HG02981 (cell line): ENCODE data around the gene SSBP3.
"Not testable (repeated sequence)": the region's sequence is repeated elsewhere in the genome, so short reads cannot be mapped to it uniquely, and the experiment has no call there.

Experiments used
- ATAC-seq: cut with Tn5 transposase; IDR thresholded peaks from one replicate; pipeline ENCODE4 v1.9.1; 2021; ENCODE audit warnings: mild to moderate bottlenecking, moderate library complexity; ENCODE audit not compliant: unreplicated experiment

The SSBP3 gene

DNA sequence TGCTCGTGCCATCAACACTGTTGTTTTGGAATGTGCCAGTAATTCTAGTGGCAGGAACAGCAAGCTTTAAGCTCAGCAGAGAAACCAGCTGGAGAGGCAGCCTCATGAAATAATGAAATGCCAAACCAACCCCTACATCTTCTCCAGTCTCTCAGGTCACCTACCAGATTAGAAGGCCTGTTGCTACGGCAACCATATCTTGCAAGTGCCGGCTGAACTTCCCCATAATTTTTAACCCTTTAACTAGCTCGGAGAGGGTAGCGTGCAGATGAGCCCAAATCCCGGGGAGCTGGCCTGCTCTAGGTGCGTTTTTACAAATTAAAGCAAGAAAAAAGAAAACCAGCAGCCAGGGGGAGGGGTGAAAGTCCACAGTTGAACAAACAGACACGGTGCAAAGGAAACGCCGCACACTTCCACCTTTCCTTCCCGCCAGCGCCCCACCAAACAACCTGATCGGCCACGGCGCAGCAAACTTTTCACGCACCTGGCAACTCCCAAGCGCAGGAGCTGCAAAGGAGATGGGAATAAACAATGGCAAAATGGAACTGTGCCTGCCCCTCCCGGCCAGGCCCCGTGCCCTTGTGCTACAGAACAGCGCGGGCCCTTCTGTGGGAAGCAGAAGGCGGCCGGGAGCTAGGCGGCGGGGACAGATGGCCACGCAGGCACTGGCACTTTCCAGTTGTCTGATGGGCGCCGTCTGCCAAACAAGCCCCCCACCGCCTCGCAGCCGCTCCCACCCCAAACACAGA lies 50.1 kb downstream of the SSBP3 start:
- ATAC-seq, result peak; percentile 50

DNA sequence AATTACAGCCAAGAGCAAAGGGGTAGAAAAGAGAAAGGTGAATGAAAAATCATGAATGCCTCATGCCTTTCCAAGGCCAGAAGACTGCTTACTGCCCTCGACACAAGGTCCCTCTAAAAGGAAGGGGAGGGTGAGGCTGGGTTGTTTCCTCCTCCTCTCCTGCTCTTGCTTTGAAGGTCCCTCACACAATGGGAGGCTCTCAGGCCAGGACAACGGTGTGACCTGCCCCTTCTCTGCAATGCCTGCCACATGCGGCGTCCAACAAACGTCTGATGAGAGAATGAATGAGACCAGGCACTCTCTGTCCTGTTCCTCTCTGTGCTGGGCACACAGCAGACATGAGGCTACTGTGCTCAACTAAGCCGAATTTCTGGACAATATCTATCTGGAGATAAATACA lies 51.3 kb downstream of the SSBP3 start:
- ATAC-seq, result no peak

DNA sequence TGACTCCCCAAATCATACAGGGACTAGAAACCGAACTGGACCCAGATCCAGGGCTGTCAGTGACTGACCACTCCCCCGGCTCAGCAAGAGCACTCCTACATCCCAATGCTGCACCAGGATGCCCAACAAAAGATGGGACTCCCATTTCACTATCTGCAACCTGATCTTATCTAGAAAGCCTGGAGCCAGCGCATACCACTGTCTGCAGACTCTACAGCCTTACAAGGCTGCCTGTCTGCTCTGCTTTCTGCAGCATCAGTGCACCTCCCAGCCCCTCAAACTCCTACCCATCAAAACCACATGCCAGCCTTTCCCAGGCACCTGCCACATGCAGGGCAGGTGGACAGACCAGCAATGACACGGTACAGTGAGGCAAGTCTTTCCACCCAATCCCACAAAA lies 52.2 kb downstream of the SSBP3 start:
- ATAC-seq, result no peak

DNA sequence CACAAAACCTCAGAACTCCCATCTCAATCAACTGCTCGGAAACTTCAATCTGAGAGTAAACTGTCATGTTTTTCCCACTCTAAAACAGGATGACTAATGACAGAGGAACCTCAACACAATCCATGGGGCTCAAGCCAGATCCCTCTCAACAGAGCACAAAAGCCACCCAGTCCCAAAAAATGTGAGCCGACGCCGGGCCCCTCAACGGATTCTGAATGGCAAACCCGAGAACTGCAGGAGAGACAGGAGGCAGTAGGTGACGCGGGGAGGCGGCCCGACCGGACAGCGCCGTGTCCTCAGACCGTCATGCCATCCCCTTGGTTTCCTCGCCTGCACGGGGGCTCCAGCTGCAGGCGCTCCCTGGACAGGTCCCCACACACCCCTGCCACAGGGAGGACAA lies 53.4 kb downstream of the SSBP3 start:
- no peak for ATAC-seq

DNA sequence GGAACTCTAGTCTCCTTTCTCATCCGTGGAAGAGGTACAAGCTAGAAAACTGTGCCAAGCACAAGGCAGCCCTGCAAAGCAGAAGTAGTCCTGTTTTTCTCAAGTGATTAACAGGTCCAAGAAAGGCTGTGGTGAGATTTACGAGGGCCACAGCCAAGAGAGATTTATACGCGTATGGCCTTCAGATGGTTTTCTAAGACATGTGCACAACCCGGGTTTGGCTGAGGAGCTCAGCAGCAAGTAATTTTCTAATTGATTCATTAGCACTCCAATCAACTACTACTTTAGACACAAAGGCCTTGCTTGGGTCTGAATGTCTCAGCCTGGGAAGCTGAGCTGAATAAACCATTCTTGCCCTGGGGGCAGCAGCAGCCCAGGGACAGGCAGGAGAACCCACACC lies 55.8 kb downstream of the SSBP3 start:
- no peak for ATAC-seq

DNA sequence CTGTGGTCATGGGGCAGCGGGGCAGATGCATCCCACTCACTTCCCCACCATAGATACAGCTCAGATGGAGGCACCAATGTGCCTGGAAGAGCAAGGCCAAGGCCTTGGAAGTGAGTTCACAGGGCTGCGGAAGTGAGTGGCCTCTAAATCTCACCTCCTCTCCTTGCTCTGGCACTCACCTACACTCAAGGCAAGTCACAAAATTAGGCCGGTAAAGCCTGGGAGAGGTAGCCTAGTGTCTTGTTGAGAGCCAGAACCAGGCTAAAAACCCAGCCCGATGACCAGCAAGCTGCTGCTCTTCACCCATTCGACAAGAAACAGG lies 57.5 kb downstream of the SSBP3 start:
- no peak for ATAC-seq

DNA sequence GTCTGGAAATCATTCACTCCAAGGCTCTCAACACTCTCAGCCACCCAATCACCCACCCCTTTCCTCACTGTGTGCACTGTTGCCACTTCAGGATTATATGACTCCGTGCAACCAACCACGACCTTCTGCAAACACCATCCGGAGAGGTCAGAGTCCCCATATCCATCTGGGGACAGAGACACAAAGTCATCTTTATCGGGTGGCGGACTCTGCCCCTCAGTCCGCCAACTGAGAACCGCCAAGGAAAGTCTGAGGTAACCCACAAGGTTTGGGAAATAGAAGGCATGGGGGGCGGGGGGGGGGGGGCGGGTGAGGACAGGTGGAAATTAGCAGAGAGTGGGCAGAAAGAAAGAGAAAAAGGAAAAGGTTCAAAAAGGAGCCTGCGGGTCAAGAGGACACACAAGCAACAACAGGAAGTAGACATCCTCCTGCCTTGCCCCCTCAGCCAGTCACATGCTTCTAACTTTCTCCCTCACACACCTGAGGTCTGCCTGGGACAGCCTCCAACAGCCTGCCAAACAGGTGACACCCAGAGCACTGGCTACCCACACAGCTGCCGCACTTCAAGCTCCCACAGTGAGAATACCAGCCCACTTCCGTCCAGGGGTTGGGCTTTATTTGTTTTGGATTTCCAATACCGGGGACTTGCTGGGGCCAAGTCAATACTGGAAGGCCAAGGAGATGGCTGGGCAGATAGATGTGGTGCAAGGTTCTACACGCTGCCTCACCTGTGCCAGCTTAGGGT lies 58.1 kb downstream of the SSBP3 start:
- ATAC-seq, result no peak

DNA sequence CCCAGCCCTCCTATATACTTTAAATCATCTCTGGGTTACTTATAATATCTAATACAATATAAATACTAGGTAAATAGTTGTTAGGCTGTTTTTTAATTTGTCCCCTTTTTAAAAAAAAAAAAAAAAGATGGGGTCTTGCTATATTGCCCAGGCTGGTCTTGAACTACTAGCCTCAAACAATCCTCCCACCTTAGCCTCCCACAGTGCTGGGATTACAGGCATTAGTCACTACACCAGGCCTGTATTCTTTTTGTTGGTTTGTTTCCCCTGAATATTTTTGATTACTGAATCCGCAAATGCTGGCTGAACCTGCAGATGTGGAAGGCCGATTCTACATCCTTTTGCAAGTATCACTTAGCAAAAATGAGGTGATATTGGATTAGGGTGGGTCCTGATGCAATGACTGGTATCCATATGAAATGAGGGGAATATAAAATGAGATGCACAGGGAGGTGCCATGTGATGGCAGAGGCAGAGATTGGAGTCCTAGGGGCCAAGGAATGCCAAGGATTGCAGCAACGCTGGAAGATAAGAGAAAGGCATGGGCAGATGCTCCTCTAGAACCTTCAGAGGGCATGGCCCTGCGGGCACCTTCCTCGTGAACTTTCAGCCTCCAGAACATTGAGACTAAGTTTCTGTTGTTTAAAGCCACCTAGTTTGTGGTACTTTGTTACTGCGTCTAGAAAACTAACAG lies 58.8 kb downstream of the SSBP3 start:
- no peak for ATAC-seq

DNA sequence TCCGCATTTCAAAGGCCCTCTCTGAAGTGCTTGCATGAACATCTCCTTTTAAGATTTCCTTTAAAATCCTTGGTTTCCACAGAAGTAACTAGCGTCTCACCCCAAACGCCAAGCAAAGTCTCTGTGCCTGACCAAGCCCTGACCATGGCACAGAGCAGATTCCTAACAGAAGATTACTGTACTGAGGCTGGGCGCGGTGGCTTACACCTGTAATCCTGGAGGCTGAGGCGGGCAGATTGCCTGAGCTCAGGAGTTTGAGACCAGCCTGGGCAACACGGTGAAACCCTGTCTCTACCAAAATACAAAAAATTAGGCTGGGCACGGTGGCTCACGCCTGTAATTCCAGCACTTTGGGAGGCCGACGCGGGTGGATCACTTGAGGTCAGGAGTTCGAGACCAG lies 60.6 kb downstream of the SSBP3 start:
- not testable (repeated sequence) for ATAC-seq

DNA sequence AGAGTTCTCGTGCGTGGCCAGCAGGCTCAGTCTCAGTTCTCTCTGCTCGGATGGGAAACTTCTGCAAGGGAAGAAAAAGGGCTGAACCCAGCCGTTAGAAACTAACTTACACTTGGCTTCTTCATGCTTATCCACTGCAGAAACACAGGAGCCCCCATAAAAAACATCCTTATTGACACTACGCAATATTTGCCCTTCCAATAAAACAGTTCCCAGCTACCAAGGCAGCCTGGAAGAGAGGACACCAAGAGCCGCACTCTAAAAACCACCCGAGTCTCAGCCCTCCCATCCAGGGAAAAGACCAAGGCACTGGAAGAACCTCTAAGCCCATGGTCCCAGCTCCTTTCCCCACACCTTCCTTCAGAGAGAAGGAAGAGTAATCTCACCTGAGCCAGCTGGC lies 61.1 kb downstream of the SSBP3 start:
- ATAC-seq, result no peak

DNA sequence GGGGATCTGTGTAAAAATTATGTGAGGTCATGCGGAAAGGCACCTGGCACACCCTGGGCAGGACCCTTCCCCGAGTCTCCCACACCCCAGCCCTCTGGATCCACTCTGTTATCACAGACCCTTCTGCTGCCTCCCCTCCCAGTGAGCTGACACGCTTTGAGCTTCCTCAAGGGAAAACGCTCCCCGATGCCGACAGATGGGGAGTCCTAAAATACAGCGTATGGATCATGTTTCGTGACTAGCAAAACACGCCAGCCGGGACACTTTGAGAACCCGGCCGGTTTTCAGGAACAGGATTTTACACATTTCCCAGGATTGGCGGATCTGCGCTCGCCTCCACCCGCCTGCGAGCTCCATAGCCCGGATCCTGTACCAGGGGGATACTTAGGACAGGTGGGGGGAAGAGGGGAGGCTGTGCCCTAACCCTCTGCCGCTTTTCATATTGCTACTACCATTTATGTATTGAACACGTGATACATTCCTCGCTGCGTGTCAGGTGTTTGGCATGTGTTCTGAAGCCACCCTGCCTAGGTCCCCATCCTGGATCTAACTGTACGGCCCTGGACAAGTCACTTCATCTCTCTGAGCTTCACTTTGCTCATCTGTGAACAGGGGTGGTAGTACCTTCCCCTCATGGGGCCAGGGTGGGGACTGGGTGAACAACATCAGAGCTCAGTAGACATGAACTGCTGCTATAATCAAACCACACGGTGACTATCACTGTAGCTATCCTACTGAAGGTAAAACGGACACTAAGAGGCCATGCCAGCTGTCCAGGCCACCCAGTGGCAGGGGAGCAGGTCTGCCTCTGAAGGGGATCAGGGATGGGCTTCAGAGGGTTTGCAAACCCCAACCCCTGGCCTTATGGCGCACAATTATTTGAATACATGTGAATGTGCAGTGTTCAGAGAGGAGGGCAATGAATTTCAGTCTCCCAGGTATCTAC lies 63.2 kb downstream of the SSBP3 start:
- no peak for ATAC-seq

DNA sequence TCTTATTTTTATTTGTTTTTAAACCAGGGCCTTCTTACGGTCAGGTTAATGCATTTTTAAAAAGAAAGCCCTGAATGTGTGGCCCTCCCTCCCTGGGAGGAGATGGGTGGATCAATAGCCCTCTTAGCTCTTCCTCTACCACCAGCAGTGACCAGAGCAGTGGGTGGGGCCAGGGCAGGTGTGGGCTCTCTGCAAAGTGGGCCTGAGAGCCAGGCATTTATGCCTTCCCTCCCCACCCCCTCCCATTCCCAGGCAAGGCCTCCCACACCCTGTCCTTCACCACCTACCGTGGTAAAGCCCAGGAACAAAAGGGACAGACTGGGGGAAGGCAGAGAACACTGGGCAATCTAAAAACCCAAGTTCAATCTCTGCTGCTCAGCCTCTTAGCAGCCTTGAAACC lies 63.9 kb downstream of the SSBP3 start:
- ATAC-seq, result no peak

DNA sequence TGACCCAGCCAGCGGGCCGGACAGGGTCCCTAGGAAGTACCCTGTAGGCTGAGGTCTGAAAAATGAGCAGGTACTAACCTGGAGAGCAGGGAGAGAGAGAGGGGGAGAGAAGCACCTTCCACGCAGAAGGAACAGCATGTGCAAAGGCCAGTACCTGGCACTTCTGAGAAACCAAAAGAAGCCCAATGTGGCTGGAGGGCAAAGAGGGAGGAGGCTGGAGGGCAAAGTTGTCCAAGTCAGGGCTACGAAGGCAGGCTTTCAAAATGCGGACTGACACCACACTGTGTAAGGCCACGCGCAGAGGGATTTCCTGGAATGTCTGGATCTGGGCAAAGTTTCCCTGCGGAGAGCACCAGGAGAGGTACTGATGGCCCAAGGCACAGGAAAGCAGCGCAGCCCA lies 64.4 kb downstream of the SSBP3 start:
- no peak for ATAC-seq

DNA sequence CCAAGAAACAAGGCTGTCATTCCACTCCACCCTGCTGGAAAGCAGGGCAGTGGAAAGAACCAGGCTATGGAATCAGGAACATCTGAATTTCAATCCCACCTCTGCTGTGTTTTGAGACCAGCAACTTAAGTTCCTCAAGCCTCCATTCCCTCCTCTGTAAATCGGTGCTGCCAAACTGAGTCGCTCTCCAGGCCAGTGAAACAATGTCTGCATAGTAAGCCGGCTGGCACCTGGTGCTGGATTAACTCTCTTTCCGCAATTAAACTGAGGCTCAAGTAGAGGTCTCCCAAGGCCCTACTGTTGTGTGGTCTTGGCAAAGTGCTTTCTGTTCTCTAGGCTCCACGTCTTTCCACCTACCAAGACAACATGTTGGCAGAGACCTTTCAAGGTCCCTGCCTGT lies 65.3 kb downstream of the SSBP3 start:
- no peak for ATAC-seq

DNA sequence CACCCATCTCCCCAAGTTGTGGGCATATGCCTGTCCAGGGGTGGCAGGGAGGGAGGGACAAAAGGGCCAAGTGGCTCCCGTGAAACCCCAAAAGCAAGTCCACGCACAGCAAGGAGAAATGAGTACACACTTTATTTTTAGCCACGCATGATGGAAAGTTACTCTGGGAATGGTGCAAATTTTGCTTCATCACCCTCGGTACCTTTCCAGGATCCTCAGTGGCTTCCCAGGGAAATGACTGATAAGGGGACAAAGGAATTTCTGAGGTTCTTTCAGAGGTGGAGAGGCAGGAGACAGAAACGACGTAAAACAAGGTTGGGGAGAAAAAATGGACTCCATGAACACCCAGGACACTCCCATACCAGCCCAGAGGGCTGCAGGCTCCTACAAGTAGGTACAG lies 65.8 kb downstream of the SSBP3 start:
- no peak for ATAC-seq

DNA sequence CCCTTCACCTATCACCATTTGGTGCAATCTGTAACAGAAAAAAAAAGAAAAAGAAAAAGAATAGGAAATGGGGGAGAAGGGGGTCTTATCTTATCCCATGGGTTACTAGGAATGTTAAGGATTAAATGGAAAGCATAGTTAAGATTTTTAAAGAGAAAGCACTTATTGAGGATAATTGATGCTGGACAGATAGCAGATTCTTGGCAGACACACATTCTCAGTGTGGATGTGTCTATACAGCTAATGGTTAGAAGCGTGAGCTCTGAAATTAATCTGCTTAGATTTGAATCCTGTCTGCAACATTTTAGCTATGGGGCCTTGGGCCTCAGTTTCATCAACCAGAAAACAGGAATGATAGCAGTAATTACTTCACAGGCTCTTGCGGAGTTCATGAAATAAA lies 67.1 kb downstream of the SSBP3 start:
- no peak for ATAC-seq

DNA sequence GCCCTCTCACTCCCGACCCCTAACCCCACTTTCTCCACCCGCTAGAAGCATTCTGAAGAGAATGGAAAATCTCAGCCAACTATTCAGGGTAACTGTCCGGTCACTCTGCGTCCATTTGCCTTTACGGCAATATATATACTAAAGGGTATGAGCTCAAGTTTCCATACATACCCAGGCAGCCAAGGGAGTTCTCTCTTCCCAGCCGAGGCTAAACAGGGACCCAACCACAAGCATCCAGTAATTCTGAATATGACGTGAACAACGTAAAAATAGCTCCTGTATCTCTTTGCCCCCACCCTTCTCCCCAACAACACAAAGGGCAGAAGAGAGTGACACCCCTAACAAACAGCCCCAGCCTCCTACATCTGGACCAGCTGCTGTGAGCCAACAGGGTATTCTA lies 67.7 kb downstream of the SSBP3 start:
- no peak for ATAC-seq

DNA sequence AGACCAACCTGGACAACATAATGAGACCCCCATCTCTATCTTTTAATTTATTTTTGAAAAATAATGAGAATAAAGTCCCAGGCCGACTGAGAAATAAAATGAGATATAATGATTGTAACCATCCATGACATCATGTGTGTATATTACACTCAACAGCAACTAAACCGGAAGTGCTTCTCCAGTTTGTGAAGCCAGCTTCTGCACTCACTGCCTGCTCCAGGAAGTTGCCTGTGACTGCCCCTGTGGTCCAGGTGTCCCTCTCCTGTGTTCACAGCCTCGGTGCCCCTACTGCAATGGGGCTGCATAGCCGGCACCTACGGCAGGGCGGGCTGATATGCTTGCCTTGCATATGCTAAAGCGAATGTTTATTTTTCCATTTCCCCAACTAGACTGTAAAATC lies 68.3 kb downstream of the SSBP3 start:
- no peak for ATAC-seq

DNA sequence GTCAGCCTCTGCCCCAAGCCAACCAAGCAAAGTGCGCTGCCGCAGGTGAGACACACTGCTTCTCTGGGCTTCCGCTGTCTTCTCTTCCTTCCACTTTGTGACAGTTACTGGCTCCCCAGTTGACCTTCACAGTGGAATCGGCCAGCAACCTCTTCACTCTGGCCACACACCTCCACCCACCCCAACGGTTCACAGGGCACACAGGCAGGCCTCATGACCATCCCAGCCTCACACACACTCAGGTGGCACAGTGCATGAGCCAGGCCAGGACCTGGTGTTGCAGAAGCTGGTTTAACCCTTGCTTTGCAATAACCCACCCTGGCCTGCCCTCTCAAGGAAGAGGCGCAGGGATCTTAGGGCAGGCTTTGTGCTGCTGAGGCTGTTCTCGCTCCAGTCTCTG lies 69.2 kb downstream of the SSBP3 start:
- no peak for ATAC-seq

DNA sequence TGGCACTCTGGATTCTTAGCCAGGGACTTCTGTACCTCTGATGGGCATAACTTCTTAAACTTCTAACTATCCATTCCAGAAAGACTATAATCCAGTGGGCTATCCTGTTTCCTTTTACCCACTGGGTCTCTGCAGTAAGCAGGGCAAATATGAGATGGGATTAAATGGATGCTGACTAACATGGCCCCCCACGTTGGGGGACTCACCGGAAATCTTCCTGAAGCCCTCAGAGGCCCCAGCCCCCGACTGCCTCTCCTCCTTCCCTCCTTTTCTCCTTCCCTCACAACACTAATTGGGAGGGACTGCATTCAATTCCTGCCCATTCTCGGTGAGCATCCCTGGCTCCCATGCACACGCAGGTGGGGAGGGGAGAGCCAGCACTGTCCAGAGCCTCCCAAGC lies 70.1 kb downstream of the SSBP3 start:
- no peak for ATAC-seq

DNA sequence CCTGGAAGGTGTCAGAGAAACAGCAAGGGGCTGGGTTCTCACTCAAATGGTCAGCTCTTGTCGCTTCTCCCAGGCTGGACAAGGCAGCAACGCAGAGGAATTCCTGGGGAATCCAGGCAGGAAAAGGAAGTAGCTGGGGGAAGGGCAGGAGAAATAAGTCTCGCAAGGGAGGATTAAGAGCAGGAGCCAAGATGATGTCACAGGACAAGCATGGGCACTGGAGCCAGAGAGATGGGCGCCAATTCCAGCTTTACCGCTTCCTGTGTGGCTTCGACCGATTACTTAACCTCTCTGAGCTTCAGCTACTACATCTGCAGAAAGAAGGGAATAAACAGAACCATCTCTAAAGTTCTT lies 70.5 kb downstream of the SSBP3 start:
- ATAC-seq, result no peak
